Spleen (tissue), 11 donors: ENCODE results near the gene NDUFB10. TPM values are rescaled to one million over a fixed set of nuclear protein-coding genes. Genes with fewer than 3 reads are reported as not detected.

ENCODE experiments used
- DNase-seq: peaks from one replicate; pipeline ENCODE4 v3.0.0-alpha.2; 2020
- H3K27ac ChIP-seq, 8 donors: fragments of 200-600 bp; sonication (generic) in 7 of 8; 1 replicate in 4 of 8; 2 replicates in 4 of 8; pipeline versions ENCODE4 v1.5.0 to v1.8.0; 2016 to 2021; ENCODE audit warnings: inconsistent platforms in 4 of 8, mild to moderate bottlenecking in 4 of 8, moderate library complexity in 1 of 8
- H3K27me3 ChIP-seq, 7 donors: fragments of 200-600 bp; sonication (generic) in 6 of 7; replicated peaks in 1 of 7; 1 replicate in 4 of 7; 2 replicates in 3 of 7; pipeline versions ENCODE4 v1.5.0 to v1.8.0; 2016 to 2021; ENCODE audit warnings: inconsistent platforms in 3 of 7, mild to moderate bottlenecking in 1 of 7
- H3K36me3 ChIP-seq, 6 donors: fragments of 200-600 bp; sonication (generic) in 5 of 6; 1 replicate in 4 of 6; 2 replicates in 2 of 6; pipeline versions ENCODE4 v1.5.0 to v1.8.0; 2016 to 2021; ENCODE audit warnings: inconsistent platforms in 2 of 6
- H3K4me1 ChIP-seq, 6 donors: fragments of 200-600 bp; sonication (generic) in 5 of 6; 1 replicate in 3 of 6; 2 replicates in 3 of 6; pipeline versions ENCODE4 v1.5.0 to v1.8.0; 2016 to 2021; ENCODE audit warnings: inconsistent platforms in 3 of 6
- H3K4me3 ChIP-seq, 8 donors: fragments of 200-600 bp; sonication (generic) in 7 of 8; 1 replicate in 4 of 8; 2 replicates in 4 of 8; pipeline versions ENCODE4 v1.5.0 to v1.8.0; 2016 to 2021; ENCODE audit warnings: inconsistent platforms in 4 of 8, mild to moderate bottlenecking in 4 of 8, moderate library complexity in 2 of 8
- H3K9me3 ChIP-seq, 8 donors: fragments of 200-600 bp; sonication (generic) in 7 of 8; 1 replicate in 4 of 8; 2 replicates in 4 of 8; pipeline versions ENCODE4 v1.5.0 to v1.8.0; 2016 to 2021; ENCODE audit warnings: inconsistent platforms in 4 of 8
- CTCF ChIP-seq, 11 experiments: fragments of 200-600 bp in 7 of 11; fragments of 450-650 bp in 4 of 11; sonication (generic) in 4 of 11; IDR thresholded peaks in 8 of 11; conservative IDR thresholded peaks in 3 of 11; 1 replicate in 7 of 11; 2 replicates in 4 of 11; pipeline versions ENCODE4 v1.4.0 to v1.8.0; 2016 to 2021; ENCODE audit warnings: antibody characterized with exemption in 11 of 11, inconsistent platforms in 4 of 11, mild to moderate bottlenecking in 1 of 11
- POLR2A ChIP-seq, 3 donors: fragments of 450-650 bp; IDR thresholded peaks; one replicate each; pipeline ENCODE4 v1.5.1; 2017; ENCODE audit warnings: antibody characterized with exemption in 3 of 3, mild to moderate bottlenecking in 1 of 3
- POLR2AphosphoS5 ChIP-seq, 3 donors: sonication (generic); formaldehyde crosslinking; IDR thresholded peaks; one replicate each; pipeline ENCODE4 v1.5.1; 2017; ENCODE audit warnings: antibody characterized with exemption in 3 of 3
- WGBS, 5 donors: extraction: QIAGEN DNeasy Blood & Tissue Kit in 3 of 5; methylation state at CpG; one replicate each; pipeline versions ENCODE4 v1.1.5 to v1.1.7; 2013 to 2018; 5-methylcytosine and 5-hydroxymethylcytosine counted together
- intact Hi-C: fragments of 100-400 bp; cut with DNase I; formaldehyde crosslinking; loops from one replicate; pipeline ENCODE4 v1.15.0; 2023; ENCODE audit warnings: low total_unique reads
- polyA plus RNA-seq, 3 donors: library from polyadenylated mRNA; stranded (reverse); fragments of 200-250 nt; gene quantifications; one replicate each; pipeline ENCODE4 v1.2.1, GENCODE V29; 2013
- total RNA-seq, 7 donors: library from RNA; depleted of rRNA in 3 of 7; stranded (reverse); fragments of >200 nt in 3 of 7; fragmentation: NEBNext Ultra II Directional in 4 of 7; extraction: Animal tissue kit (Norgen Biotek cat#: 25700) in 4 of 7; gene quantifications; one replicate each; pipeline versions ENCODE4 v1.1.0 to v1.2.1, GENCODE V29; 2016 to 2021
- donor health status: healthy with polysubstance abuse.
- donor health status: DM: no; HTN: no; CAD: no; lungs with moderate emphysema.
- donor health status: DM: no; HTN: no; CAD: no.
- donor health status: Bipolar disorder and iron deficiency.
- donor health status: healthy.
- donor health status: DM: no; HTN: no; CAD: no.
- donor health status: DM: yes; HTN: yes; CAD: no.

NDUFB10 gene
- total and polyA plus RNA-seq, 10 donors, result 69.3 to 225 (median 137) TPM

DNA sequence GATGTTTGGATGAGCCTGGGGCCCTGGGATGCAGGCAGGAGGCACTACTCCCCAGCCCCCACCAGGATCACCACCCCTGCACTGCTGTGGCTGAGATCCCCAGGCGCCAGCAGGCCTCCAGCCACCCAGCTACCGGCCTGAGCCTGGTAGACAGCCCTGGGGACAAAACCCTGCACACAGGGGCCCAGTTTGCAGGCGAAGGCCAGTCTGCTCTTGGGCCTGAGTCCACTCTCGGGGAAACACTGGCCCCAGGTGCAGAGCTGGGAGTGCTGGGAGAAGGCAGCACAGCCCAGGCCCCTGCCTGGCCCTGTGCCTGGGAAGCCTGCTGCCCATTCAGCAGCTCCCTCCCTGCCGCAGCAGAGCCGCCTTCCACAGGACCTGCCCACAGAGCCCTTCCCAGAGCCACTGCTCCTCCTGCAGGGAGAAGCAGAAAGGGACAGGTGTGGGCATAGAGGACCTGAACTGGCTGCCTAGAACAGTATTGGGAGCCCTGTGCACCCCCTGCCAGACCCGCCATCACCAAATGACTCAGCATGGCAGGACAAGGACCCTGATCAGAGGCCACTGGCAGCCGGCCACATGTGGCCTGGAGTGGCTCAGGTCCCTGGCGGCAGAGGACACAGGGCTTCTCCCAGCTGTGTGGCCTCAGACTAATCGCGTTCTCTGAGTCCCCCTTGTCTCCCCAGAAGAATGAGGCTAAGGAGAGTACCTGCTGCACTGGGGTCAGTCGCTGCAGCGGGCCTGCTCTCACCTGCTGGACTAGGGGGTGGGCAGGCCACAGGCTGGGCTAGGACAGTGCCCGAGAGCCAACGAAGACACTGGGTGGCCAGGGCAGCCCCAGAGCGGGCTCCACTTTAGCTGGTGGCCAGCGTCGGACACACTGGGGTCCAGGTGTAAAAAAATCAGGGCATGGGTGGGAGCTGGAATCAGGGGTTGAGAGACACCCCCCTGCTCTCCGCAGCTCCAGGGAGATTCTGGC lies 27.0 kb upstream of the NDUFB10 start:
- Histone ChIP-seq H3K9me3 (no peaks in the 10 kb centered on the region), H3K27ac (peak overlapping the region in 2 of 8 donors; percentile 13 to 91), H3K4me3 (no peak overlapping the region), H3K27me3 (peaks cover 0 to 24% (median 0%) of the 10 kb centered on the region in 7 donors), H3K4me1 (peaks cover 0 to 55% (median 20%) of the 10 kb centered on the region in 6 donors), H3K36me3 (peaks cover 0 to 21% (median 0%) of the 10 kb centered on the region in 6 donors)
- intact Hi-C loops, result no loop called here
- no peak for DNase-seq
- peak in 1 of 3 donors; percentile 52 for TF ChIP-seq POLR2AphosphoS5 (IDR thresholded peaks at IDR 0.05)
- no peak for TF ChIP-seq POLR2A (IDR thresholded peaks at IDR 0.05)
- 79 to 86% (median 81%) methylated on average over 11 to 19 of the region's 19 CpGs for WGBS, 5 donors

DNA sequence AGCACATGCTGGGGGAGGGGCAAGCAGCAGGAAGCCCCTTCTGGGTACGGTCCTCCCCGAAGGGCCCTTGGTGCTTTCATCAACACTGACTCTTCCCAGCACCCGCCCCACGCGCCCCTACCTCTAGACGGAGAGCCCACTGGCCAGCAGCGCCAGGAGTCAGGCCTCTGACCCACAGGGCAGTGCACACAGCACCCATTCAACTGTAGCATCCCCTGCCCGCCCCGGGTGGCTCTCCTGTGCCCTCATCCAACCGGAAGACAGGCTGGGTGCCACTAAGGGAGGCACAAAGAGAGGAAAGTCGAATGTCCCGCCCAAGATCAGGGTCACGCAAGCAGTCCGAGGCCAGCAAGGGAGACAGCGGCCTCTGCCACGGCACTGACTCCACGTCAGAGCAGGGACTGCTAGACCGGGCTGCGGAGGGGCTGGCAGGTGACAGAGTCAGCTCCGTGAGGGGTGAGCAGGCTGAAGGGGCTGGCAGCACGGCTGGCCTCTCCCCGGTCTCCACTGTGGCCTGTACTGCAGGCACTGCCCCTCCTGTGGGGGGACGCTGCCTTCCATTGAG lies 26.2 kb upstream of the NDUFB10 start:
- Histone ChIP-seq H3K4me1 (peaks cover 0 to 63% (median 22%) of the 10 kb centered on the region in 6 donors), H3K27me3 (peaks cover 0 to 24% (median 0%) of the 10 kb centered on the region in 7 donors), H3K36me3 (peaks cover 0 to 29% (median 7%) of the 10 kb centered on the region in 6 donors), H3K4me3 (no peak overlapping the region), H3K9me3 (no peaks in the 10 kb centered on the region), H3K27ac (peak overlapping the region in 3 of 8 donors; percentile 13 to 91 (median 17))
- 65 to 77% (median 68%) methylated on average over 20 to 23 of the region's 23 CpGs for WGBS, 5 donors
- intact Hi-C loops, result no loop called here
- TF ChIP-seq CTCF (IDR thresholded peaks at IDR 0.05 in 8 of 11, conservative IDR thresholded peaks at IDR 0.05 in 3 of 11) (no peak), POLR2AphosphoS5 (IDR thresholded peaks at IDR 0.05) (peak in 2 of 3 donors; percentile 25 to 76), POLR2A (IDR thresholded peaks at IDR 0.05) (no peak)
- no peak for DNase-seq

DNA sequence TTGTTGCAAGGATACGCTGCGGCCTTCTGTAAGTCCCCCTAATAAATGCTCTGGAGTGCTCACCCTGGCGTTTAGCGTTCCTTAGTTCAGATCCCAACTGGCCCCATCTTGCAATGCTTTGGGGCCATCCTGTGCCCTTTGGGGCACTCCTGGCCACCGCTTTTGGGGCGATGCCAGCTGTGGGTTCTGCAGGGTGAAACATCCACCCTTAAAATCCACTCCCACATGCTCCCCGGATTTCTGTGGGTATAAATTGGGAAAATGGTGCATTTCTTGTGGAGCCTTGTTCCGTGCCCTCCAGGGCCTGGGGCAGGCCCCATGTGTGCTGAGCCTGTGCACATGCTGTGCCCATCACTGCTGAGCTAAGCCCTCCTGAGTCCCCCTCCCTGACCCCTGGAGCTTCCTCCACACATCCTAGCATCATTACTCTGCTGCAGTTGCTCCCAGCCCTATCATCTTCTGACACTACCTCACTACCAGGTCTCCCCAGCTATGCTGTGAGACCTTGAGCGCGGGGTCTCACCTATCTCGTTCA lies 22.3 kb upstream of the NDUFB10 start:
- DNase-seq, result no peak
- Histone ChIP-seq H3K4me1 (peaks cover 6 to 81% (median 34%) of the 10 kb centered on the region in 6 donors), H3K27me3 (peaks cover 0 to 16% (median 0%) of the 10 kb centered on the region in 7 donors), H3K27ac (peak overlapping the region in 5 of 8 donors; percentile 59 to 94 (median 84)), H3K9me3 (no peaks in the 10 kb centered on the region), H3K36me3 (peaks cover 0 to 61% (median 25%) of the 10 kb centered on the region in 6 donors), H3K4me3 (no peak overlapping the region)
- no peak for TF ChIP-seq CTCF (IDR thresholded peaks at IDR 0.05 in 8 of 11, conservative IDR thresholded peaks at IDR 0.05 in 3 of 11)
- peak in 1 of 3 donors; percentile 54 for TF ChIP-seq POLR2AphosphoS5 (IDR thresholded peaks at IDR 0.05)
- no peak for TF ChIP-seq POLR2A (IDR thresholded peaks at IDR 0.05)
- intact Hi-C loops, result no loop called here
- WGBS, 5 donors, result 93 to 96% (median 94%) methylated on average over 10 to 11 of the region's 11 CpGs

GRCh38 chr16:1938316-1938715 lies 21.0 kb upstream of the NDUFB10 start:
- intact Hi-C loops, result no loop called here
- no peak for DNase-seq
- peaks cover 11 to 79% (median 37%) of the 10 kb centered on the region in 6 donors for H3K4me1 ChIP-seq
- peaks cover 0 to 4% (median 0%) of the 10 kb centered on the region in 7 donors for H3K27me3 ChIP-seq
- no peaks in the 10 kb centered on the region for H3K9me3 ChIP-seq
- peaks cover 0 to 61% (median 25%) of the 10 kb centered on the region in 6 donors for H3K36me3 ChIP-seq
- 63 to 84% (median 79%) methylated on average over 6 to 10 of the region's 10 CpGs for WGBS, 5 donors
- peak; percentile 59 to 88 (median 78) for TF ChIP-seq POLR2AphosphoS5 (IDR thresholded peaks at IDR 0.05)
- TF ChIP-seq CTCF (IDR thresholded peaks at IDR 0.05 in 8 of 11, conservative IDR thresholded peaks at IDR 0.05 in 3 of 11), result no peak
- peak overlapping the region in 3 of 8 donors; percentile 21 to 85 (median 50) for H3K4me3 ChIP-seq
- peak overlapping the region in 7 of 8 donors; percentile 45 to 94 (median 80) for H3K27ac ChIP-seq
